NCI-H774 (cell line): ENCODE data around the gene EGLN3.
"Not testable (repeated sequence)": the region's sequence is repeated elsewhere in the genome, so short reads cannot be mapped to it uniquely, and the experiment has no call there.

Experiments used
- DNase-seq: peaks from one replicate; lab custom pipeline; 2025; lab: John Stamatoyannopoulos, UW

EGLN3 gene

GRCh38 chr14:33934938-33935337 lies 15.9 kb downstream of the EGLN3 start:
- no peak for DNase-seq

GRCh38 chr14:33934043-33934750 lies 16.7 kb downstream of the EGLN3 start:
- DNase-seq, result no peak

- no peak for DNase-seq
These were observed 17.4 kb downstream of the EGLN3 start for GRCh38 chr14:33933386-33933933.

GRCh38 chr14:33932576-33933345 lies 18.1 kb downstream of the EGLN3 start:
- no peak for DNase-seq

GRCh38 chr14:33932033-33932432 lies 18.8 kb downstream of the EGLN3 start:
- DNase-seq, result no peak

GRCh38 chr14:33931461-33931860 lies 19.4 kb downstream of the EGLN3 start:
- DNase-seq, result no peak

GRCh38 chr14:33930439-33930838 lies 20.4 kb downstream of the EGLN3 start:
- no peak for DNase-seq

- DNase-seq, result no peak
These were observed 21.0 kb downstream of the EGLN3 start for GRCh38 chr14:33929799-33930408.

- no peak for DNase-seq
These were observed 22.0 kb downstream of the EGLN3 start for GRCh38 chr14:33928895-33929294.

- DNase-seq, result no peak
These were observed 22.9 kb downstream of the EGLN3 start for GRCh38 chr14:33927944-33928343.

- not testable (repeated sequence) for DNase-seq
These were observed 23.9 kb downstream of the EGLN3 start for GRCh38 chr14:33926967-33927366.

GRCh38 chr14:33925946-33926345 lies 24.9 kb downstream of the EGLN3 start:
- DNase-seq, result no peak

- DNase-seq, result no peak
These were observed 25.6 kb downstream of the EGLN3 start for GRCh38 chr14:33925235-33925634.

- no peak for DNase-seq
These were observed 26.2 kb downstream of the EGLN3 start for GRCh38 chr14:33924566-33925100.

- DNase-seq, result no peak
These were observed 28.7 kb downstream of the EGLN3 start for GRCh38 chr14:33922125-33922524.

- no peak for DNase-seq
These were observed 32.6 kb downstream of the EGLN3 start for GRCh38 chr14:33918256-33918655.

GRCh38 chr14:33917661-33918060 lies 33.2 kb downstream of the EGLN3 start:
- no peak for DNase-seq

GRCh38 chr14:33916663-33917565 lies 34.0 kb downstream of the EGLN3 start:
- no peak for DNase-seq

GRCh38 chr14:33915682-33916081 lies 35.2 kb downstream of the EGLN3 start:
- no peak for DNase-seq

GRCh38 chr14:33914676-33915516 lies 36.0 kb downstream of the EGLN3 start:
- DNase-seq, result no peak

GRCh38 chr14:33911046-33911445 lies 39.8 kb downstream of the EGLN3 start:
- DNase-seq, result no peak
